ENCODE measurements around the gene SLC13A2.

DNA sequence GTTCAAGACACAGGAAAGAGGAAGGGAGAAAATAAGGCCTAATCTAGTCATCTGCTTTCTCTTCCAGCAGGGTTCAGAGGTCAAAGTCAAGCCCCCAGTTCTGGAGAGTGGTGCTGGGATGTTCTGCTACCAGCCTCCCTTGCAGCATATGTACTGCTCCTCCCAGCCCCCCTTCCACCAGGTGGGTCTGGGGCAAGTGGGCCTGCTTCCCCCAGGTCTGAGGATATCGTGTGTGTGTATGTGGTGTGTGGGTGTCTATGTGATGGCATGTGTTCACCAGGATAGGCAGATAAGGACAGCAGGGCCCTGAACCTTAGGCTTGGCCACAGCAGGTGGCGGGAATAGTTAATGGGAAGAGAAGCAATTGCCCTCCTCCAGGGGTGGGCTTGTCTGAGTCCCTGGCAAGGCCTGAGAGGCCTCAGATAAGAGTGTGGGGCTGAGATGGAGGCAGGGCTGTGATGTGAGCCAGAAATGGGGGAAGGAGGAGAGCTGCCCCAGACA, 53.8 kb downstream of the SLC13A2 start:
- TF ChIP-seq, protein P1, sequence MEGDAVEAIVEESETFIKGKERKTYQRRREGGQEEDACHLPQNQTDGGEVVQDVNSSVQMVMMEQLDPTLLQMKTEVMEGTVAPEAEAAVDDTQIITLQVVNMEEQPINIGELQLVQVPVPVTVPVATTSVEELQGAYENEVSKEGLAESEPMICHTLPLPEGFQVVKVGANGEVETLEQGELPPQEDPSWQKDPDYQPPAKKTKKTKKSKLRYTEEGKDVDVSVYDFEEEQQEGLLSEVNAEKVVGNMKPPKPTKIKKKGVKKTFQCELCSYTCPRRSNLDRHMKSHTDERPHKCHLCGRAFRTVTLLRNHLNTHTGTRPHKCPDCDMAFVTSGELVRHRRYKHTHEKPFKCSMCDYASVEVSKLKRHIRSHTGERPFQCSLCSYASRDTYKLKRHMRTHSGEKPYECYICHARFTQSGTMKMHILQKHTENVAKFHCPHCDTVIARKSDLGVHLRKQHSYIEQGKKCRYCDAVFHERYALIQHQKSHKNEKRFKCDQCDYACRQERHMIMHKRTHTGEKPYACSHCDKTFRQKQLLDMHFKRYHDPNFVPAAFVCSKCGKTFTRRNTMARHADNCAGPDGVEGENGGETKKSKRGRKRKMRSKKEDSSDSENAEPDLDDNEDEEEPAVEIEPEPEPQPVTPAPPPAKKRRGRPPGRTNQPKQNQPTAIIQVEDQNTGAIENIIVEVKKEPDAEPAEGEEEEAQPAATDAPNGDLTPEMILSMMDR (IDR thresholded peaks at IDR 0.05 in 8 of 11, conservative IDR thresholded peaks at IDR 0.05 in 3 of 11), result no peak
- TF ChIP-seq POLR2A (IDR thresholded peaks at IDR 0.05) (no peak), POLR2AphosphoS5 (IDR thresholded peaks at IDR 0.05) (no peak)

Data from spleen (tissue), 7 donors.